GM18519 (cell line): Measurements from ENCODE around the gene CARD9.

Experiments used
- ATAC-seq: cut with Tn5 transposase; IDR thresholded peaks from one replicate; pipeline ENCODE4 v1.9.1; 2021; ENCODE audit warnings: mild to moderate bottlenecking, moderate library complexity; ENCODE audit not compliant: unreplicated experiment, low FRiP score

Gene CARD9

DNA sequence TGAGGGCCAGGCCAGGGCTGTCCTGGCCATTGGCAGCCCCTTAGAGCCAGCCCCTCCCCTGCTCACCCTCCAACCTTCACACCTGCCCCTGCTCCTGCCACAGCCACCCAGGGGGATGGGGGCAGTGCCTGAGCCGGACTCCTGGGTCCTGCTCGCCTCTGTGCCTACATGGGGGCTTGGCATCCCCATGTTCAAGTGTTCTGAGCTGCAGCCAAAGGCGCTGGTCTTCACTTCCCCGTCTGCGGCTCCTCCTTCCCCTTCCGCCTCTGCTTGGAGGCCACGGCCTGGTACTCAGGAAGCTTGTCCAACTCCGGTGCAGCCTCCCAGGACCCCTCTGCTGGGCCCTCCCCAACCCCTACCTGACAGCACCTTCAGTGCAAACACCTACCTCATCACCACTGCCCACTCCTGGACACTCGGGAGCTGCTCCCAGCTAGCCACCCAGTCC lies 7.7 kb downstream of the CARD9 start:
- no peak for ATAC-seq

DNA sequence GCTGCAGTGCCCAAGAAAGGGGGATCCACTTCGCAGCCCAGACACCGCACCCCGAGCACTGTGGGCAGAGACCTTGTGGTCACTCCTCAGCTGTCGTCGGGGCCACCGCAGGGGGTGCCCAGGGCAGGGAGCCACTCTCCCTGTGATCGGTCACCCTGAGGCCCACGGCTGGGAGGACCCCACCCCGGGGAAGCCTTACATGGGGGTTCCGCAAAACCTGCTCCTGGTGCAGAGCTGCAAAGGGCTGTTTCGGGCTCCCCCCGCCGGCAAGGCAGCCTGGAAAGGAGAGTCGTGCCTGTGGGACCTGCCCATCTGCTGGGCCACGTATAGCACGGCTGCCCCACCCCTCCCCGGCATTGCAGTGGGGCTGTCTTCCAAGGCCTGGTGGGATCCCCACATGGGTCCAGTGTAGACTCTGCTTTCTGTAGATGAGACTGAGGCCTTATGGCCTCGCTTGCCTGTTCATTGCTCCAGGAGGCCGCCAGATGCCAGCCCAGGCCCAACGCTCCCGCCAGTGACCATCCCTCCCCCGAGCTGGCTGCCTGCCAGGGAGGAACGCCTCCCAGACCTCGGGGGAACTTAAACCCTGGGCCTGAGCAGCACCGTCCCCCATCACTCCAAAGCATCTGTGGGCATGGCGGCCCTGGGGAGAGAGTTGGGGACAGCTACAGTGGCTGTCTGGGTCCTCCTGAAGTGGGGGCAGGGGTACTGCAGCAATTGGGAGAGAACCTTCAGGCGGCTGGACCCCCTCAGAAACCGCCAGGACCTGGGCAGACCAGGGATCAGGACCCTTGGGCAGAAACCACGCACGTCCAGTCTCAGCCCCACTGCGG lies 8.3 kb downstream of the CARD9 start:
- ATAC-seq, result no peak

DNA sequence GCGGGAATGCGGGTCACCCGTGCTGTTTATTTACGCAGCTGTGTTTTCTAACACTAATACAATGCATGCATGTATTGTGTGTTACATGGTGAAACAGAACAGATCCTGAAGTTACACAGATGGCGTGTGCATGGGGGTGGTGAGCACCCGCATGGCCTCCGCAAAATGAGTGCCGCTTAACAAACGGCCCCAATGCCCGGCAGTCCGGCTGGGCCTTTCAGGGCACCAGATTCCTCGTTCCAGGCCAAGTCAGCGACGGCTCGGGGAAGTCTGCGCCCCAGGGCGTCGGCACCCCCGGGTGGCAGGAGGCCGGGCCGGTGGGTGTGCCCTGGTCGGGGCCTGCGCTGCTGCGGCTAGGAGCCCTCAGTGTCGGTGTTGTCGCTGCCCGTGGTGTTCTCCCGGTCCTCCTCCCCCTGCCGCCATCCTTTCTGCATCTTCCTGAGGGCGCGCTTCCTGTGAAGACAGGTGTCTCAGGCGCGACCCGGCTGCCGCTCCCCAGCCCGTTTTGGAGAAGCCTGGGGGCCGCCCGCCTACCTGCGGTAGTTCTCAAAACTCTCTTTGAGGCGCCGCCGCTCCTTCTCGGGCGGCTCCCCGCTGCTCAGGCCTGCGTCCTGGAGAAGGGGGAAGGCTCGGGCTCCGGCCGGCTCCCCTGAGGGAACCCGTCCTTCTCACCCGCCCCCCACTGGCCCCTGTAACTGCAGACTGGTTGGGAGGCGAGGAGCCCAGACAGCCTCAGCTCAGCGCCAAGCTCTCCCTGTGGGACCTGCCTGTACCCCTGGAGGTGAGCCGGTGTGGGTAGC lies 9.3 kb downstream of the CARD9 start:
- ATAC-seq, result no peak

DNA sequence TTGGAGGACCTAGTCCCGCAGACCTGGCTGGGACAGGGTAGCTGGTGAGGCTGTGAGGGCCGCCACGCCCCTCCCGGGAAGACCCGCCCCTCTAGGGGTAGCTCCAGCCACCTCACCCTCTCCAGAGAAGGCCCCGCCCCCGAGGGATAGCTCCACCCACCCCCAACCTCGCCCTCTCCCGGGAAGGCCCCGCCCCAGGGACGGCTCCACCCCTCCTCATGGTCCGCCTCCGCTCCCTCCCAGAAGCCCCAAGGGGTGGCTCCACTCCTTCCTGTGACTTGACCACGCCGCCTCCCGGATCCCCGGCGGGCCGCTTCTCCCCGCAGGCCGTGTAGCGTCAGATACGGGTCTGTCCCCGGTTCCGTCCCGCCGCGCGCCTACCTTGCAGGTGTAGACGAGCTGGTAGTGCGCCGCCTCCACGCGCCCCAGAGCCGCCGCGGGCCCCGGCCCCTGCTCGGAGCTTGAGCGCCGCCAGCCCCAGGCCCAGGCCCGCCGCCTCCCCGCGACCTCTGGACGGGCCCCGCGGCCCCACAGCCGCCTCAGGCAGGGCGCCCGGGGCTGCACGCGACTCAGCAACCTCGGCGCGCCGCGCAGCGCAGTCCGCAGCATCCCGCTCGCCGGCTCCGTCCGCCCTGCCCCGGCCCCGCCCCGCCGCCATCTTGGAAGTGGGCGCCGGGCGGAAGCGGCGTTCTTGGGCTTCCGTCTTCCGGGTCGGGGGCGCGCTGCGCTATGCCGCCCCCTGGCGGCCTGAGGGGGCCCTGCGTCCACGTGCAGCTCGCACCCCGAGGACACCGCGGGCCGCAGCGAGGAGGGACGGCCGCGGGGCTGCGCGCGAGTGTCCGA lies 10.1 kb downstream of the CARD9 start, which contains the start of gene DNLZ:
DNLZ (minus strand) TSS at position 639 of the 843 bp plus-strand sequence; CDS start at position 609, 30 bp downstream.
- ATAC-seq, result peak; percentile 46

DNA sequence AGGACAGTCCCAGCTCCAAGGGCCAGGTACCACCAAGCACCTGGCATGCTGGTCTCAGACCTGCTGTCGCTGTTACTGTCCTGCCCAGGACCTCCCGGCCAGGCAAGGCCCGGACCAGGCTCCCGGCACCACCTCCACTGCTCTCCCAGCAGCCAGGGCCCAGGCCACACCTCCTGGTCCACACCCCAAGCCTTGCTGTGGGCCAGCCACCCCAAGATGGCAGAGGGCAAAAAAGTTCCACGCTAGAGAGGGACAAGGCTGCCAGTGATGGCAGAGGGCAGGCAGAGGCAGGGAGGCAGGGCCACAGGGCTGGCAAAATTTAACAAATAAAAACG lies 11.1 kb downstream of the CARD9 start:
- no peak for ATAC-seq

DNA sequence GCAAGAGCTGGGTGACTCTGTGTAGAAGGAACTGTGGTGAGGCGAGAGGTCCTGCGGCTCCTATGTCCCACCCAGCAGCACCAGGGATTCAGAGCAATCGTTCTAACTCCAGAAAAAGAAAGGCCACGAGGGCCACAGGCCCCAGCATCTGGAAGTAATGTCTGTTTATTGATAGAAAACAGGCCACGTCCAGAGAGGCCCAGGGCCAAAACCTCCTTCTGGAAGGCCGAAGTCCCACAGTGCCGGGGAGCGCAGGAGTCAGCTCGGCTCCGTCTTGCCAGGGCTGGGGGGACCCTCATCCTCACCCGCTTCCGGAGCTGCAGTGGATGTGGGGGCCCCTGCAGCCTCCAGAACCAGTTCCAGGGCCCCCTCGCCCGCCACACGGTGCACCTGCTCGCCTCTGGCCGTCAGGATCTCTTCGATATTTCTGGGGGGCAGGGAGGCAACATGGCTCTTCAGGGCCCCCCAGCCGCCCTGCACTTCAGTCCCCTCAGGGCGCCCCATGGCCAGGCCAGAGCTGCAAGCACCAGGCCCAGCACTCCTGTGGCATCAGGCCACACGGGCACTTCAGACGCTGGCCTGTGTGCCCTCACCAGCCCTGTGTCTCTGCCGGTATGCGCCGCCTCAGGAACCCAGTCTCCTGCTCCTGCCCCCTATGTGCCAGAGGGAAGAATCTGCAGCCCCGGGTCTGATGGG lies 11.6 kb downstream of the CARD9 start:
- no peak for ATAC-seq

DNA sequence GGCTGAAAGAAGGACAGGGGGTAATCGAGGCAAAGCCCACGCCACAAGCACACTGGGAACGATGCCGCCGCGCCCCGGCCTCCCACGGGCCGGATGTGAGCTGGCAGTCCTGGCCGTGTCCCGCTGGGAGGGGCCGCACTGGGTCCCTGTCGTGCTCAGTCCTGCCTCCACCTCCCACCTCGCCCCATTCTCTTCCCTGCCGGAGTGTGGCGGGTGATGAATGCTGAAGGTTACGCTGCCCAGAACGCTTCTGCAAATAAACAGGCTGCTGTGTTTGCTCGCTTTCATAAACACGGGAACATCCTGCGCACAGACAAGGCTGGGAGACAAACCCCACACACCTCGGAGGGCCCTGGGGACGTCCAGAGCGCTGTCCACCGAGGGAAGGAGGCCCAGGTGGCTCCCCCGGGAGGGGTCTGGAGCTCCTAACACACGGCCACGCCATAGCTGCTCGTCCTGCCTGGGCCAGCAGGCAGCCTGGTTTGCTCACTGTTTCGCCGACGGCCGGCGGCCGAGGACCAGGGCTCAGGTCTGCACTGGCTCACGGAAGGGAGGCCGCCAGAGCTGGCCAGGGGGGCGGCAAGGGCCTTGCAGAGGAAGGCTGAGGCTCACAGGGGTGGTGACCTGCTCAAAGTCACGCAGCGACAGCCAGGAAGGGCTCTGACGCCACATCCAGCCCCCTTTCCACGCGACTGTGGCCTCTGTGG lies 12.3 kb downstream of the CARD9 start:
- ATAC-seq, result no peak

DNA sequence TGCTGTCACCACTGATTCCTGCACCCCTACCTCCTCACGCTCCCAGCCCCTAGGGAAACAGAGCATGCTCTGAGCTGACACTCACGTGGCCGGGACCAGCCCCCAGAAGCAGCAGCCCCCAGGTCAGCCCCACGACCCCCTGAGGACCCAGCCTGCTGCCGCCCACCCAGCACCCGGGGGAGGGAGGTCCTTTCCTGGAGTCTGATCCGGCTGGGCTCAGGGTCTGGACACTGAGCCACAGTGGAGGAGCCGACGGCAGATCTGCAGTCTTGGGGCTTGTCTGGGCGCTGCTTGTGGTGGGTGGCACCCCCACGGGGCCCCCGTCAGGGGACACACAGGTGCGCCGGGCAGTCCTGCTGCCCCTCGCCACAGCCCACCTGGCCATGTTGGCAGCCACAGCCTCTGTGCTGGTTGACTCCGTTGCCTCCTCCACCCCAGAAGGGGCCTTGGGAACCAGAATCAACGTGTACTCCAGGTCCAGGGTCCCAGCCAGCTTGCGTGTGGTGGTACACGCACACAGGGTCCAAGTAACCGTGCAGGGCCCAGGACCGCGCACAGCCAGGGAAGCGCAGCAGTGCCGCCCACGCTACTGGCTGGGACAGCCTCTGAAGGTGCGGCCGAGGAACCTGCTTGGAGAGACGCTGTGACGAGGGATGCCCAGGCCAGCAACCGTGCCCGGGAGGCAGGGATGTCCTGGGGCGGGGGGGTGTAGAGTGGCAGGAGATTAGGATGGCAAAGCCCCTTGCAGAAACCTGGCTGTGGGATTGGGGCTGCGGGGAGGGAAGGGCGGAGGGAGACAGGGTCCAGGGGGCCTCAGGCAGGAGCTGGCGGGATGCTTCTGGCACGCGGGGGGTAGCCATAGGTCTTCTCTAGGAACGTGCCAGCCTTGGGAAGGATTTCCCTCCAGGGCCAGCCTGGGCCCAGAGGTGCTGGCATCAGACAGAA lies 13.4 kb downstream of the CARD9 start:
- no peak for ATAC-seq

DNA sequence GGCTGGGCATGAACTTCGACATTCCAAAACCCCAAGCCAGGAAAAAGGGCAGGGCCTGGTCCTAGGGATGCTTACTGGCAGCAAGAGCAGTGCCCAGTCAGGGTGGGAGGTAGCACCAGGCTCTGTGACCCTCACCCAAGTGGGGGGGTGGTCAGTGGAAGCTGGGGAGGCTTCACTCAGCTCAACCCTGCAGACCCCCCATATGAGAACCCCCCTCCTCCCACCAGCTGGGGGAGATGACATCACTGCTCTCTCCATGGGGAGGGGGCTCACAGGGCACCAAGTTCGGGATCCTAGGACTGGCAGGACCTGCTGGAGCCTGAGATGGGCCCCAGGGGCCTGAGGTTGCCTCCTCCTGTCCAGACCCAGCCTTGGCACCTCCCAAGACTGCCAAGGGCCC lies 14.6 kb downstream of the CARD9 start:
- ATAC-seq, result no peak

DNA sequence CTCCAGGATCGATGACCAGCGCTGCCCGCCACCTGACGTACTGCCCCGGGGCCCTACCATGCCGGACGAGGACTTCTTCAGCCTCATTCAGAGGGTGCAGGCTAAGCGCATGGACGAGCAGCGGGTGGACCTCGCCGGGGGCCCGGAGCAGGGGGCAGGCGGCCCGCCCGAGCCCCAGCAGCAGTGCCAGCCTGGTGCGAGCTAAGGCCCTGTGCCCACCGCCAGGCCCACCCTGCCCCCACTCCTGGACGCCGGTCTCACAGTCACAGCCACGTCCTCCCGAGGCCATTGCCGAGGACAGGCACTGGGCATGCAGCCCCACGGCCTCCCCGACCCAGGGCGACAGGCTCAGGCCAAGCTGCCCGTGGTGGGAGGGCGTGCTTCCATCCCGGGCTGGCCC lies 15.5 kb downstream of the CARD9 start:
- no peak for ATAC-seq

DNA sequence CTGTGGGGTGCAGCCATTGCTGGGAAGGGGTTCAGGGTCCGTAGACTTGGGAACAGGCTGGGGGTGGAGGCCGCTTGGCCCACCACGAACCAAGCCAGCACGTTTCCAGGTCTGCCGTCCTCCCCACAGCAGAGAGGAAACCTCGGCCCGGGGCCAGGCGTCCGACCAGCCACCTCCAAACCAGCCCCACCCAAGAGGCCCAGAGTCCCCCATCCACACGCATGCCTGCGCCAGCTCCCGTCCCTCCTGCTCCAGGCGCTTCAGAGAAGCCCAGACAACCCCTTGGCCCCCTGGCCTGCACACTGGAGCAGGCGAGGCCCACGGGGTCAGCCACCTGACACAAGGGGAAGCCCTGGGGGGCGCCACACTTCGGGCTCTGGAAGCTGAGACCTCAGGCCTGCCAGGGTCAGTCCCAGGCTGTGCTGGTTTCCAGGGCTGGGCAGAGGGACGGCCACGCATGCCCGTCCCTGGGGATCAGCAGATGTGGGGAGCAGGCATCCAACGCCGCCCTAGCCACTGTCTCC lies 16.2 kb downstream of the CARD9 start:
- no peak for ATAC-seq

DNA sequence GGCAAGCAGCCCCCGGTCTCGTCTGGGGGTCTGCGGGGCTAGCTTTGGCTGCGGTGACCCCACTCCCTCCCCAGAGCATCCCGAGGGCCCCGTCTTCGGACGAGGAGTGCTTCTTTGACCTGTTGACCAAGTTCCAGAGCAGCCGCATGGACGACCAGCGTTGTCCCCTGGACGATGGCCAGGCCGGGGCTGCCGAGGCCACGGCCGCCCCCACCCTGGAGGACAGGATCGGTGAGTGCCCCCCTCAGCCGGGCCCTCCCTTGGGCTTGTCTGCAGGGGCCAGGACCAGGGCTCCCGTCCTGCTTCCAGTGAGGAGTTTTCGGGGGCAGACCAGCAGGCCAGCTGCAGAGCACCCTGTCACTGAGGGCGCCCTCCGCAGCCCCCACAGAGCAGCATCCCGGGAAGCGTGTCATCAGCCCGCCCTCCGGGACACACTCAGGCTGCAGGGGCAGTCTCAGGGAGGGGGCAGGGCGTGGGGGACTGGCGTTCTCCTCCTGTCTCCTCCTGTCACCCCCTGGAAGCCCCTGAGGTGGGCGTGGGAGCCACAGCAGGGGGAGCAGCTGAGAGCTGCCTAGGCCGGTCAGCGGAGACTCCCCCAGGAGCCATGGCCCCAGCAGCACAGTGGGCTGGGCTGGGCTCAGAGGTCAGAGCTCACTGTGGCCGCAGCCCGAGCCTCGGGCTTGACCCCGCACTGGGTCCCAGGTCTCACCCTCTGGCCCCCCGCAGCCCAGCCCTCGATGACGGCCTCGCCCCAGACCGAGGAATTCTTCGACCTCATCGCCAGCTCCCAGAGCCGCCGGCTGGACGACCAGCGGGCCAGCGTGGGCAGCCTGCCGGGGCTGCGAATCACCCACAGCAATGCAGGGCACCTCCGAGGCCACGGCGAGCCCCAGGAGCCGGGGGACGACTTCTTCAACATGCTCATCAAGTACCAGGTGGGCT lies 17.6 kb downstream of the CARD9 start:
- ATAC-seq, result no peak

DNA sequence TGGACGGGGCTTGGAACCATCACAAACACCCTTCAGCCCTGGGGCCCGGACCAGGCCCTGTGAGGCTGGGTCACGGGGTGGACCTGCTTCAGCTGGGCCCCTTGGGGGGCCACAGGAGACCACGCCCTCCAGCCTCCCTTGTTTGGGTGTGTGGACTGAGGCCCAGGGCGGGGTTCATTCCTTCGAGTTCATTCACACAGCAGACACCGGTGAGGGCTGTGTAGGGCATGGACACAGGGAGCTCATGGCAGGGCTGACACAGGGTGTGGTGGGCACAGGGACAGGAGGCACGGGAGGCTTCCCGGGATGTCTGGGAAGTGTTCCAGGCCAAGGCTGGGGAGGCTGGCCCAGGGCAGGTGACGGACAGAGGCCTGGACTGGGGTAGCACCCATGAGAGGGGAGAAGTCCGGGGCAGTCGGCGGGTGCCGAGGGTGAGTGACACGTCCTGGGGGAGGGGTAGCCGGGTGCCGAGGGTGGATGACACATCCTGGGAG lies 18.8 kb downstream of the CARD9 start:
- no peak for ATAC-seq

DNA sequence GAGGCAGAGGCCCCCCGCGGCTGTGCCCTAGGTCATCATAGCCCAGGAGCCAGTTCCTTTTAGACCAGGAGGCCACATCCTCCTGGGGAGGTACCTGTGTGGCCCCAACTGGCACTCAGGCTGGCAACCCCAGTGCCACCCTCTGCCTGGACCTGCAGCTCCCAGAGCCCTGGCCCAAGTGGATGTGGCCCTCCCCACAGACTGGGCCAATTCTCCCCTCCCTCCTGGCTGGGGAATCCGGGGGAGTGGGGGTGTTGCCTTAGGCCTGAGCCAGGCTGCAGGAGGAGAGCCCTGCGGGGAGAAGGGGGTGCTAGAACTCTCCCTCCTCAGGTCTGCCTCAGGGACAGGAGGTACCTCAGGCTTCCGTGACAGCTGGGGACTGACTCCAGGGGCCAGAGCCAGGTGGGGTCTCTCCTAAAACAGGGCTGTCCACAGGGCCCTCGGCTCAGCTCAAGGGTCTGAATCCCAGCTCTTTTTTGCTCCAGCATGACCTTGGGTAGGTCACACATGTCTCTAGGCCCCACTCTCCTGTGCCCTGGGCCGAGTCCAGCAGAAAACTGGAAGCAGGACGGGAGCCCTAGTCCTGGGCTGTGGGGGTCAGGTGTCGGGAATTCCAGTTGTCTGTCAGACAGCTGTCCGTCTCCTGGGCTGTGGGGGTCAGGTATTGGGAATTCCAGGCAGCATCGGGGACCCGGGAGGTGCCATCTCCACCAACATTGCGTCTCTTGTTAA lies 19.5 kb downstream of the CARD9 start:
- ATAC-seq, result no peak

DNA sequence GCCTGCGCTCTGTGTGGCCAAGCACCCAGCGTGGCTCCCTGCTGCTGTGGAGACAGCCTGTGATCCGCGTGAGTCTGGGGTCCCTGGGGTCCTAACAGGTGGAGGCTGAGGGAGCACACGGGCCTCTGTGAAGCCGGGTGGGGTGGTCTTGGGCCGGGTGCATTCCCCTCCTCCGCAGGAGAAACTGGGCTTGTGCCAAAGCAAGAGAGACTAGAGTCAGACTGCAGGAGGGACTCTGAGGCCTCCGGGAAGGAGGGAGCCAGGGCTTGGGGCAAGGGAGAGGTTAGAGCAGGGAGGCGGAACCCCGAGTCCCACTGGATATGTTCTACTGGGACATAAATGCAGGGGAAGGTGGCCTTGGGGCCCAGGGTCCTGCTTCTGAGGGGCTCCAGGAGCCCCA lies 20.4 kb downstream of the CARD9 start:
- ATAC-seq, result no peak

DNA sequence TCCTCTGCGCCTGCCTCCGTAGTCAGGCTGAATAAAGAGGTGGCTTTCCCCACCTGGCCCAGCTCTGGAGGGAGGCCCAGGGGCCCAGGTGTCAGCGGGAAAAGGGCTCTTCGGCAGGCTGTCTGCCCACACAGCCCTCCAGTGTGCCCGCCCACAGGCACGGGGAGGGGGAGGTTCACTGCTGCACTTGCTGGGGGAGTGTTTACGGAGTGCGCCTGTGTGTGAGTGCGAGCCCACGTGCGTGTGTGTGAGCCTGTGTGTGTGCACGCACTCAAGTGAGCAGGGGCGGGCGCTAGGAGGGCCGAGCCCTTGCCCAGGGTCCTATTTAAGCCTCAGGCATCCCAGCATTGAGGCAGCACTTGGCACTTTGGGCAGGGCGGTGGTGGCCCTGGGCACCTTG lies 20.8 kb downstream of the CARD9 start:
- ATAC-seq, result no peak
